ENCODE measurements around the gene KCNN1. TPM values are rescaled to one million over a fixed set of nuclear protein-coding genes. Genes with fewer than 3 reads are reported as not detected.

KCNN1 gene
- total RNA-seq, 1 experiment from 2014 or later = 0.61 TPM

DNA sequence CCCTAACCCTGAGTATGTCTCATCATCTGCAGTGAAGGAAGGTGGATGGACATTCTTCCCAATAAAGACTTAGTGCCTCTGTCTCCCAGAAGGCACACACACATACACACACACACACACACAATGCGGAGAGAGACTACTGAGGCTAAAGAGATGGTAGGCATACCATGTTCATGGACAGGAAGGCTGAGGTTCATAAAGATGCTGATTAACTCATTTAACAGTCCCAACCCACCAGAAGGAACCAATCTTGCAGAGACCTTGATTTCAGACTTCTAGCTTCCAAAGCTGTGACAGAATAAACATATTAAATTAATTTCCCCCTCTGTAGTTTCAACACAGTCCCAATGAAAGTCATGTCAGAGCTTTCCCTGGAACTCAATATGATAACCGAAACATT is 74.1 kb downstream of the KCNN1 start:
- H3K9ac ChIP-seq (ENCODE audit: low read length) = no peak overlapping the region
- H3K9me3 ChIP-seq (ENCODE audit: control insufficient read depth in 1 of 2, insufficient read depth in 1 of 2, low read depth in 1 of 2, low read length in 2 of 2) = no peaks in the 10 kb centered on the region; a peak in 1 of 4 replicates
- no peak overlapping the region for H3K27ac ChIP-seq (ENCODE audit: low read depth, low read length)
- H3K4me1 ChIP-seq (ENCODE audit: control insufficient read depth in 1 of 2, insufficient read depth in 2 of 2, low read length in 2 of 2) = peaks cover 11 to 13% of the 10 kb centered on the region in 2 experiments
- ATAC-seq (no peak), DNase-seq (ENCODE audit: low read depth, low spot score) (no peak)
- no peaks in the 10 kb centered on the region for H3K9me2 ChIP-seq (ENCODE audit: insufficient read depth)
- no peaks in the 10 kb centered on the region for H3K36me3 ChIP-seq (ENCODE audit: control insufficient read depth in 1 of 2, insufficient read depth in 2 of 2, low read length in 2 of 2)
- no peaks in the 10 kb centered on the region for H3K79me2 ChIP-seq (ENCODE audit: insufficient read depth, low read length)
- no peak overlapping the region for H3K4me2 ChIP-seq (ENCODE audit: low read length)
- RAD21 ChIA-PET (ENCODE audit: low non-redundant PET in 1 of 2, low total read pairs in 2 of 2, uncharacterized antibody in 2 of 2, unreplicated experiment in 2 of 2) = interaction anchor here in 1 of 2 experiments (0.6 kb wide), 1 partner anchor 52 kb away, joined by 3 read pairs; no protein-coding TSS in a partner anchor
- POLR2A ChIA-PET = no interaction called here
- no peaks in the 10 kb centered on the region for H3K27me3 ChIP-seq (ENCODE audit: insufficient read depth, low read length)
- H4K20me1 ChIP-seq (ENCODE audit: insufficient read depth) = no peaks in the 10 kb centered on the region
- H3K4me3 ChIP-seq (replicated peaks in 1 of 2; ENCODE audit: low read depth in 1 of 2, low read length in 2 of 2) = no peak overlapping the region
- TF ChIP-seq CEBPB (IDR thresholded peaks at IDR 0.05; ENCODE audit: low read depth) (no peak), CBX3 (IDR thresholded peaks at IDR 0.05; ENCODE audit: low read depth) (no peak), EZH2phosphoT487 (IDR thresholded peaks at IDR 0.05; ENCODE audit: borderline replicate concordance) (no peak), RAD21 (IDR thresholded peaks at IDR 0.05; ENCODE audit: low read depth) (no peak), SRF (IDR thresholded peaks at IDR 0.05; ENCODE audit: low read depth) (no peak), SP1 (IDR thresholded peaks at IDR 0.05; ENCODE audit: low read depth) (no peak), ZNF274 (IDR thresholded peaks at IDR 0.05; ENCODE audit: low read depth, low read length) (no peak), ELF1 (IDR thresholded peaks at IDR 0.05; ENCODE audit: borderline replicate concordance, low read depth) (no peak), YY1 (IDR thresholded peaks at IDR 0.05; ENCODE audit: extremely low read depth, insufficient replicate concordance, low read depth, low read length) (no peak), FOSL1 (IDR thresholded peaks at IDR 0.05; ENCODE audit: low read depth) (no peak), EGR1 (IDR thresholded peaks at IDR 0.05; ENCODE audit: low read depth) (no peak), ZFX (IDR thresholded peaks at IDR 0.05) (no peak), TCF7L2 (IDR thresholded peaks at IDR 0.05; ENCODE audit: borderline replicate concordance, extremely low read depth, insufficient read depth, insufficient read length) (no peak), JUND (IDR thresholded peaks at IDR 0.05) (no peak), POLR2AphosphoS5 (IDR thresholded peaks at IDR 0.05; ENCODE audit: low read depth, low read length) (no peak)
- TF ChIP-seq, protein P1, sequence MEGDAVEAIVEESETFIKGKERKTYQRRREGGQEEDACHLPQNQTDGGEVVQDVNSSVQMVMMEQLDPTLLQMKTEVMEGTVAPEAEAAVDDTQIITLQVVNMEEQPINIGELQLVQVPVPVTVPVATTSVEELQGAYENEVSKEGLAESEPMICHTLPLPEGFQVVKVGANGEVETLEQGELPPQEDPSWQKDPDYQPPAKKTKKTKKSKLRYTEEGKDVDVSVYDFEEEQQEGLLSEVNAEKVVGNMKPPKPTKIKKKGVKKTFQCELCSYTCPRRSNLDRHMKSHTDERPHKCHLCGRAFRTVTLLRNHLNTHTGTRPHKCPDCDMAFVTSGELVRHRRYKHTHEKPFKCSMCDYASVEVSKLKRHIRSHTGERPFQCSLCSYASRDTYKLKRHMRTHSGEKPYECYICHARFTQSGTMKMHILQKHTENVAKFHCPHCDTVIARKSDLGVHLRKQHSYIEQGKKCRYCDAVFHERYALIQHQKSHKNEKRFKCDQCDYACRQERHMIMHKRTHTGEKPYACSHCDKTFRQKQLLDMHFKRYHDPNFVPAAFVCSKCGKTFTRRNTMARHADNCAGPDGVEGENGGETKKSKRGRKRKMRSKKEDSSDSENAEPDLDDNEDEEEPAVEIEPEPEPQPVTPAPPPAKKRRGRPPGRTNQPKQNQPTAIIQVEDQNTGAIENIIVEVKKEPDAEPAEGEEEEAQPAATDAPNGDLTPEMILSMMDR (IDR thresholded peaks at IDR 0.05 in 2 of 3, conservative IDR thresholded peaks at IDR 0.05 in 1 of 3; ENCODE audit: borderline replicate concordance in 1 of 3, insufficient read depth in 1 of 3, low read depth in 2 of 3, low read length in 2 of 3) = no peak
- TF ChIP-seq, protein P2, sequence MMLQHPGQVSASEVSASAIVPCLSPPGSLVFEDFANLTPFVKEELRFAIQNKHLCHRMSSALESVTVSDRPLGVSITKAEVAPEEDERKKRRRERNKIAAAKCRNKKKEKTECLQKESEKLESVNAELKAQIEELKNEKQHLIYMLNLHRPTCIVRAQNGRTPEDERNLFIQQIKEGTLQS (IDR thresholded peaks at IDR 0.05) = no peak
- TF ChIP-seq, protein P3, sequence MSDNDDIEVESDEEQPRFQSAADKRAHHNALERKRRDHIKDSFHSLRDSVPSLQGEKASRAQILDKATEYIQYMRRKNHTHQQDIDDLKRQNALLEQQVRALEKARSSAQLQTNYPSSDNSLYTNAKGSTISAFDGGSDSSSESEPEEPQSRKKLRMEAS (IDR thresholded peaks at IDR 0.05) = no peak
- TF ChIP-seq, protein P4, sequence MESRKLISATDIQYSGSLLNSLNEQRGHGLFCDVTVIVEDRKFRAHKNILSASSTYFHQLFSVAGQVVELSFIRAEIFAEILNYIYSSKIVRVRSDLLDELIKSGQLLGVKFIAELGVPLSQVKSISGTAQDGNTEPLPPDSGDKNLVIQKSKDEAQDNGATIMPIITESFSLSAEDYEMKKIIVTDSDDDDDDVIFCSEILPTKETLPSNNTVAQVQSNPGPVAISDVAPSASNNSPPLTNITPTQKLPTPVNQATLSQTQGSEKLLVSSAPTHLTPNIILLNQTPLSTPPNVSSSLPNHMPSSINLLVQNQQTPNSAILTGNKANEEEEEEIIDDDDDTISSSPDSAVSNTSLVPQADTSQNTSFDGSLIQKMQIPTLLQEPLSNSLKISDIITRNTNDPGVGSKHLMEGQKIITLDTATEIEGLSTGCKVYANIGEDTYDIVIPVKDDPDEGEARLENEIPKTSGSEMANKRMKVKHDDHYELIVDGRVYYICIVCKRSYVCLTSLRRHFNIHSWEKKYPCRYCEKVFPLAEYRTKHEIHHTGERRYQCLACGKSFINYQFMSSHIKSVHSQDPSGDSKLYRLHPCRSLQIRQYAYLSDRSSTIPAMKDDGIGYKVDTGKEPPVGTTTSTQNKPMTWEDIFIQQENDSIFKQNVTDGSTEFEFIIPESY (IDR thresholded peaks at IDR 0.05; ENCODE audit: extremely low read depth, insufficient replicate concordance, low read length) = no peak
- intact Hi-C loops (cut with micrococcal nuclease) = no loop called here
- H2AFZ ChIP-seq (ENCODE audit: low read depth, low read length, poor library complexity, severe bottlenecking) = no peak overlapping the region
- no TSS peak for BruUV-seq (replicated peaks)
- CTCF ChIA-PET = no interaction called here

Data from HCT116 (cell line).